Activated CD8-positive, alpha-beta memory T cell treated with anti-CD3 and anti-CD28 coated beads, Interleukin-2, amount 50 U/mL, for 48 hours (primary cell): ENCODE data around the gene PRXL2B.
"Not testable (repeated sequence)": the region's sequence is repeated elsewhere in the genome, so short reads cannot be mapped to it uniquely, and the experiment has no call there.

ENCODE experiments used
- DNase-seq: peaks from one replicate; pipeline ENCODE4 v3.0.0-alpha.2; 2020

Gene PRXL2B

GRCh38 chr1:2551544-2551943, 35.0 kb upstream of the PRXL2B start:
- not testable (repeated sequence) for DNase-seq

GRCh38 chr1:2552189-2552588, 34.4 kb upstream of the PRXL2B start:
- no peak for DNase-seq

GRCh38 chr1:2553076-2553475, 33.5 kb upstream of the PRXL2B start:
- not testable (repeated sequence) for DNase-seq

- no peak for DNase-seq
These were observed 32.5 kb upstream of the PRXL2B start for GRCh38 chr1:2553871-2554620.

GRCh38 chr1:2554621-2555387, 31.8 kb upstream of the PRXL2B start:
- peak; percentile 74 for DNase-seq

- peak; percentile 88 for DNase-seq
These were observed 30.8 kb upstream of the PRXL2B start for GRCh38 chr1:2555634-2556276.

GRCh38 chr1:2556277-2556677, 30.3 kb upstream of the PRXL2B start, which contains the start of gene TNFRSF14:
TNFRSF14 (plus strand) TSS chr1:2556371; CDS start chr1:2556665, 294 bp downstream.
- peak; percentile 82 for DNase-seq

- peak; percentile 75 for DNase-seq
These were observed 29.7 kb upstream of the PRXL2B start for GRCh38 chr1:2556678-2557481.

GRCh38 chr1:2557482-2558400, 28.8 kb upstream of the PRXL2B start:
- DNase-seq, result no peak

- DNase-seq, result no peak
These were observed 28.2 kb upstream of the PRXL2B start for GRCh38 chr1:2558420-2558819.

GRCh38 chr1:2558861-2559260, 27.7 kb upstream of the PRXL2B start:
- DNase-seq, result no peak

GRCh38 chr1:2559509-2560298, 26.9 kb upstream of the PRXL2B start:
- DNase-seq, result no peak

- DNase-seq, result no peak
These were observed 26.1 kb upstream of the PRXL2B start for GRCh38 chr1:2560299-2561073.

- no peak for DNase-seq
These were observed 25.1 kb upstream of the PRXL2B start for GRCh38 chr1:2561446-2561845.

GRCh38 chr1:2561898-2562895, 24.4 kb upstream of the PRXL2B start:
- DNase-seq, result no peak

- DNase-seq, result no peak
These were observed 23.4 kb upstream of the PRXL2B start for GRCh38 chr1:2563205-2563604.

GRCh38 chr1:2564006-2564814, 22.4 kb upstream of the PRXL2B start:
- DNase-seq, result no peak
